ENCODE data around the gene DCST1. TPM values are rescaled to one million over a fixed set of nuclear protein-coding genes. Genes with fewer than 3 reads are reported as not detected.

DCST1 gene
- total and polyA plus RNA-seq, 2 of the 13 experiments (the other 11 are each of a cell fraction or from before 2014, with no cell fraction given) = 0.04 TPM; not detected in 1

DNA sequence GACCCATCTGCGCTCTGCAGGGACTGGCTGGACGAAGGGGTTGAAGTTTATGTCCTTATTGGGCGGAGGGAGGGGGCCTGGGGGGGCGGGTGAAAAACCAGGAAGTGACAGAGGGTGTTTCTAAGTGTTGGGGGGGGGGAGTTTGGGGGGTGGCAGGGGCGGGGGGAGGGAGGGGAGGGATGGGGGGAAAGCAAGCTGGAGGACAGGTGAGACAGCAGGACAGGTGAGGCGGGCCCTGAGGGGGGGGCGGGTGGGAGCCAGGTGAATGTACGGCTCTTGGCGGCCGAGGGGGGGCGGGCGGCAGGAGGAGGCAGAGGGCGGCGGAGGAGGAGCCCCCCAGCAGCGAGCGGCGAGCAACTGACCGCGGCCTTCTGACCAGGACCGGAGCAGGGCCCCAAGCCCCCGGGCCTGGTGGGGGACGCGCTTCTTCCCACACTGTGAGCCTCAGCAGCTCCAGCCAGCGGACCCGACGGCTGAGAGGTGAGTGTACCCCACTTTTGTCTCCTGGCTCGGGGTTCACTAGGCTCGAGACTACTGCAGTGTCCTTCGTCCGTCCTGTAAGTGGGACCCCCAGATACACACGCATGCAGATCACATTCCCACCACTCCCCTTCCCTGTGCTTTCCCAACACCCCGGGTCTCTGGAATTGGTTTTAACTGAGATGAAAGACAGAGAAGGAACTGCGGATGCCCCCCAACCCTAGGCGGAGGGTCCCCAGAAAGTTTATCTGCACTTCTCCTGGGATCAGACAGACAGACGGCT is 31.0 kb upstream of the DCST1 start, which contains the start of gene ZBTB7B (continued):
- TF ChIP-seq, protein P1, sequence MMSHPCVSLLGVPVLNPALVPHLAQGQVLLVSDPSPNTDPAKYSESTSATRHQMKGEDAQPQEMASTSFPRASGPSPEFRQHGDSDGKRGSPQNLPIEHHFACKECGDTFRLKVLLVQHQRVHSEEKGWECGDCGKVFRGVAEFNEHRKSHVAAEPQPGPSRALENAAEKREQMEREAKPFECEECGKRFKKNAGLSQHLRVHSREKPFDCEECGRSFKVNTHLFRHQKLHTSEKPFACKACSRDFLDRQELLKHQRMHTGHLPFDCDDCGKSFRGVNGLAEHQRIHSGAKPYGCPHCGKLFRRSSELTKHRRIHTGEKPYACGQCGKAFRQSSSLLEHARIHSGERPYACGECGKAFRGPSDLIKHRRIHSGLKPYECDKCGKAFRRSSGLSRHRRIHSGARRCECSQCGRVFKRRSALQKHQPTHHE (CRISPR knock-in tag; IDR thresholded peaks at IDR 0.05; ENCODE audit: borderline replicate concordance) = no peak
- TF ChIP-seq CREM (IDR thresholded peaks at IDR 0.05) (no peak), CREM (CRISPR knock-in tag; IDR thresholded peaks at IDR 0.05) (no peak), SRSF4 (IDR thresholded peaks at IDR 0.05; ENCODE audit: low read depth, low read length, poor library complexity, severe bottlenecking) (no peak), RNF219 (CRISPR knock-in tag; IDR thresholded peaks at IDR 0.05) (no peak), HIVEP1 (CRISPR knock-in tag; IDR thresholded peaks at IDR 0.05) (no peak), PHF20 (CRISPR knock-in tag; IDR thresholded peaks at IDR 0.05) (no peak), RNF2 (conservative IDR thresholded peaks at IDR 0.05; ENCODE audit: low read depth) (no peak), ZBTB1 (CRISPR knock-in tag; IDR thresholded peaks at IDR 0.05; ENCODE audit: borderline replicate concordance) (no peak), ZNF263 (CRISPR knock-in tag; IDR thresholded peaks at IDR 0.05) (no peak), CEBPG (CRISPR knock-in tag; IDR thresholded peaks at IDR 0.05) (no peak), ZNF740 (CRISPR knock-in tag; IDR thresholded peaks at IDR 0.05) (peak; percentile 27), ZNF274 (CRISPR knock-in tag; IDR thresholded peaks at IDR 0.05) (no peak), MAFG (CRISPR knock-in tag; IDR thresholded peaks at IDR 0.05) (no peak), ZIK1 (CRISPR knock-in tag; IDR thresholded peaks at IDR 0.05; ENCODE audit: borderline replicate concordance, low read depth) (no peak), ERF (CRISPR knock-in tag; IDR thresholded peaks at IDR 0.05) (no peak), ZNF333 (CRISPR knock-in tag; IDR thresholded peaks at IDR 0.05; ENCODE audit: borderline replicate concordance) (no peak), ZNF24 (IDR thresholded peaks at IDR 0.05) (no peak), ZNF572 (CRISPR knock-in tag; IDR thresholded peaks at IDR 0.05) (peak; percentile 27; the same call in 1 of the 2 replicates)
- TF ChIP-seq, protein P2, sequence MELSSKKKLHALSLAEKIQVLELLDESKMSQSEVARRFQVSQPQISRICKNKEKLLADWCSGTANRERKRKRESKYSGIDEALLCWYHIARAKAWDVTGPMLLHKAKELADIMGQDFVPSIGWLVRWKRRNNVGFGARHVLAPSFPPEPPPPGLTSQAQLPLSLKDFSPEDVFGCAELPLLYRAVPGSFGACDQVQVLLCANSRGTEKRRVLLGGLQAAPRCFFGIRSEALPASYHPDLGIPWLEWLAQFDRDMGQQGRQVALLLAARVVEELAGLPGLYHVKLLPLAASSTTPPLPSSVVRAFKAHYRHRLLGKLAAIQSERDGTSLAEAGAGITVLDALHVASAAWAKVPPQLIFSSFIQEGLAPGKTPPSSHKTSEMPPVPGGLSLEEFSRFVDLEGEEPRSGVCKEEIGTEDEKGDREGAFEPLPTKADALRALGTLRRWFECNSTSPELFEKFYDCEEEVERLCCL (CRISPR knock-in tag; IDR thresholded peaks at IDR 0.05; ENCODE audit: borderline replicate concordance) = no peak
- TF ChIP-seq, protein P3, sequence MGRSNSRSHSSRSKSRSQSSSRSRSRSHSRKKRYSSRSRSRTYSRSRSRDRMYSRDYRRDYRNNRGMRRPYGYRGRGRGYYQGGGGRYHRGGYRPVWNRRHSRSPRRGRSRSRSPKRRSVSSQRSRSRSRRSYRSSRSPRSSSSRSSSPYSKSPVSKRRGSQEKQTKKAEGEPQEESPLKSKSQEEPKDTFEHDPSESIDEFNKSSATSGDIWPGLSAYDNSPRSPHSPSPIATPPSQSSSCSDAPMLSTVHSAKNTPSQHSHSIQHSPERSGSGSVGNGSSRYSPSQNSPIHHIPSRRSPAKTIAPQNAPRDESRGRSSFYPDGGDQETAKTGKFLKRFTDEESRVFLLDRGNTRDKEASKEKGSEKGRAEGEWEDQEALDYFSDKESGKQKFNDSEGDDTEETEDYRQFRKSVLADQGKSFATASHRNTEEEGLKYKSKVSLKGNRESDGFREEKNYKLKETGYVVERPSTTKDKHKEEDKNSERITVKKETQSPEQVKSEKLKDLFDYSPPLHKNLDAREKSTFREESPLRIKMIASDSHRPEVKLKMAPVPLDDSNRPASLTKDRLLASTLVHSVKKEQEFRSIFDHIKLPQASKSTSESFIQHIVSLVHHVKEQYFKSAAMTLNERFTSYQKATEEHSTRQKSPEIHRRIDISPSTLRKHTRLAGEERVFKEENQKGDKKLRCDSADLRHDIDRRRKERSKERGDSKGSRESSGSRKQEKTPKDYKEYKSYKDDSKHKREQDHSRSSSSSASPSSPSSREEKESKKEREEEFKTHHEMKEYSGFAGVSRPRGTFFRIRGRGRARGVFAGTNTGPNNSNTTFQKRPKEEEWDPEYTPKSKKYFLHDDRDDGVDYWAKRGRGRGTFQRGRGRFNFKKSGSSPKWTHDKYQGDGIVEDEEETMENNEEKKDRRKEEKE (IDR thresholded peaks at IDR 0.05) = no peak
